GM23338 (cell line): ENCODE results near the gene ITLN1. TPM values are rescaled to one million over a fixed set of nuclear protein-coding genes. Genes with fewer than 3 reads are reported as not detected.

Experiments
- ATAC-seq: fragments of 200-7000 bp; cut with Tn5 transposase; 3 replicates; pipeline ENCODE4 v1.9.1; 2020
- DNase-seq: peaks from one replicate; pipeline ENCODE4 v3.0.0-alpha.2; 2015; ENCODE audit warnings: low spot score
- H2AFZ ChIP-seq: fragments of 200-600 bp; sonication (generic); 2 replicates; pipeline ENCODE4 v1.8.0; 2016; ENCODE audit warnings: antibody characterized with exemption, mild to moderate bottlenecking, moderate library complexity
- H3F3A ChIP-seq: fragments of 200-600 bp; sonication (generic); replicated peaks from 2 replicates; pipeline ENCODE4 v1.8.0; 2017; ENCODE audit warnings: antibody characterized with exemption, mixed run types, low read depth
- H3K27ac ChIP-seq: fragments of 200-600 bp; sonication (generic); 2 replicates; pipeline ENCODE4 v1.6.1; 2016; ENCODE audit warnings: low read depth
- H3K27me3 ChIP-seq: fragments of 200-600 bp; sonication (generic); 2 replicates; pipeline ENCODE4 v1.8.0; 2016; ENCODE audit warnings: mild to moderate bottlenecking, mixed run types, moderate library complexity; ENCODE audit not compliant: insufficient read depth
- H3K36me3 ChIP-seq: fragments of 200-600 bp; sonication (generic); 2 replicates; pipeline ENCODE4 v1.8.0; 2016; ENCODE audit warnings: mild to moderate bottlenecking; ENCODE audit not compliant: insufficient read depth
- H3K4me1 ChIP-seq: fragments of 200-600 bp; sonication (generic); 2 replicates; pipeline ENCODE4 v1.8.0; 2016; ENCODE audit warnings: mild to moderate bottlenecking, moderate library complexity; ENCODE audit not compliant: insufficient read depth
- H3K4me2 ChIP-seq: fragments of 200-600 bp; sonication (generic); 2 replicates; pipeline ENCODE4 v1.7.1; 2017; ENCODE audit warnings: mixed run types
- H3K4me3 ChIP-seq: fragments of 200-600 bp; sonication (generic); 2 replicates; pipeline ENCODE4 v1.6.1; 2016; ENCODE audit warnings: mixed run types
- H3K79me2 ChIP-seq: fragments of 200-600 bp; sonication (generic); replicated peaks from 2 replicates; pipeline ENCODE4 v1.8.0; 2017; ENCODE audit warnings: mild to moderate bottlenecking; ENCODE audit not compliant: insufficient read depth
- H3K9me2 ChIP-seq: fragments of 200-600 bp; sonication (generic); 2 replicates; pipeline ENCODE4 v1.8.0; 2017; ENCODE audit not compliant: insufficient read depth
- H4K20me1 ChIP-seq: fragments of 200-600 bp; sonication (generic); replicated peaks from 2 replicates; pipeline ENCODE4 v1.8.0; 2017; ENCODE audit warnings: mild to moderate bottlenecking; ENCODE audit not compliant: insufficient read depth
- H3K27ac Mint-ChIP-seq: 2 replicates; pipeline ENCODE4 v1.8.0; 2020; ENCODE audit warnings: inconsistent platforms, mild to moderate bottlenecking, moderate library complexity, mixed read lengths
- H3K27me3 Mint-ChIP-seq: 3 replicates; pipeline ENCODE4 v1.8.0; 2022; ENCODE audit warnings: low read depth, mild to moderate bottlenecking, moderate library complexity, mixed read lengths, inconsistent platforms; ENCODE audit not compliant: insufficient read depth, poor library complexity
- H3K36me3 Mint-ChIP-seq: 3 replicates; pipeline ENCODE4 v1.8.0; 2021; ENCODE audit warnings: low read depth, mild to moderate bottlenecking, inconsistent platforms, moderate library complexity, mixed read lengths
- H3K4me1 Mint-ChIP-seq: 3 replicates; pipeline ENCODE4 v1.8.0; 2020; ENCODE audit warnings: mild to moderate bottlenecking, inconsistent platforms, mixed read lengths
- H3K4me3 Mint-ChIP-seq: 3 replicates; pipeline ENCODE4 v1.8.0; 2021; ENCODE audit warnings: moderate library complexity, mild to moderate bottlenecking, inconsistent platforms, mixed read lengths
- H3K9me3 Mint-ChIP-seq: 3 replicates; pipeline ENCODE4 v1.8.0; 2020; ENCODE audit warnings: moderate library complexity, mild to moderate bottlenecking, inconsistent platforms, mixed read lengths
- CREB1 ChIP-seq: fragments of 250-450 bp; sonication (Bioruptor Pico); IDR thresholded peaks from 2 replicates; pipeline ENCODE4 v1.5.0; 2020; ENCODE audit warnings: low read depth, mild to moderate bottlenecking, moderate library complexity
- EZH2 ChIP-seq: fragments of 200-600 bp; sonication (generic); IDR thresholded peaks from one replicate; pipeline ENCODE4 v1.8.0; 2017; ENCODE audit warnings: antibody characterized with exemption, mild to moderate bottlenecking, low read depth; ENCODE audit not compliant: unreplicated experiment
- EZH2phosphoT487 ChIP-seq: fragments of 200-600 bp; sonication (generic); IDR thresholded peaks from one replicate; pipeline ENCODE4 v1.8.1; 2018; ENCODE audit warnings: antibody characterized with exemption; ENCODE audit not compliant: unreplicated experiment
- JUNB ChIP-seq: IDR thresholded peaks from one replicate; pipeline ENCODE4 v1.6.1; 2016; ENCODE audit warnings: antibody characterized with exemption; ENCODE audit not compliant: unreplicated experiment
- NANOG ChIP-seq: IDR thresholded peaks from 2 replicates; pipeline ENCODE4 v1.6.1; 2016; ENCODE audit warnings: antibody characterized with exemption, borderline replicate concordance
- POLR2AphosphoS5 ChIP-seq: IDR thresholded peaks from 2 replicates; pipeline ENCODE4 v1.6.1; 2016; ENCODE audit warnings: antibody characterized with exemption, low read depth
- STAT1 ChIP-seq: IDR thresholded peaks from one replicate; pipeline ENCODE4 v1.6.1; 2016; ENCODE audit warnings: antibody characterized with exemption; ENCODE audit not compliant: unreplicated experiment
- ZNF114 ChIP-seq: fragments of 250-450 bp; sonication (Bioruptor Pico); IDR thresholded peaks from 2 replicates; pipeline ENCODE4 v1.5.0; 2020; ENCODE audit warnings: mild to moderate bottlenecking, moderate library complexity
- ZNF331 ChIP-seq: fragments of 250-450 bp; sonication (Bioruptor Pico); IDR thresholded peaks from 2 replicates; pipeline ENCODE4 v1.5.0; 2020; ENCODE audit warnings: low read depth, mild to moderate bottlenecking, moderate library complexity
- polyA plus RNA-seq: library from polyadenylated mRNA; unstranded; fragments of >200 nt; fragmentation: Nextera tagmentation; extraction: Ambion mirVana; gene quantifications from 2 replicates; pipeline ENCODE4 v1.2.1, GENCODE V29; 2016
- total RNA-seq: library from RNA; depleted of rRNA; stranded (reverse); fragments of >200 nt; shearing (Covaris generic); gene quantifications from 2 replicates; pipeline ENCODE4 v1.2.3, GENCODE V29; 2014
- TF ChIP-seq, protein P1 (sequence below), 2 experiments: fragments of 200-600 bp in 1 of 2; sonication (generic) in 1 of 2; conservative IDR thresholded peaks; 2 replicates each; pipeline versions ENCODE4 v1.5.1 to v1.6.1; 2016 to 2017; ENCODE audit warnings: antibody characterized with exemption in 2 of 2, low read depth in 2 of 2, mild to moderate bottlenecking in 2 of 2, moderate library complexity in 1 of 2
- TF ChIP-seq, protein P2 (sequence below): IDR thresholded peaks from one replicate; pipeline ENCODE4 v1.6.1; 2018; ENCODE audit warnings: antibody characterized with exemption; ENCODE audit not compliant: unreplicated experiment
- TF ChIP-seq, protein P3 (sequence below): IDR thresholded peaks from 2 replicates; pipeline ENCODE4 v1.6.1; 2016; ENCODE audit warnings: antibody characterized with exemption
- TF ChIP-seq, protein P4 (sequence below): fragments of 250-450 bp; sonication (Bioruptor Pico); IDR thresholded peaks from 2 replicates; pipeline ENCODE4 v1.5.0; 2020; ENCODE audit warnings: mild to moderate bottlenecking, moderate library complexity

ITLN1 gene
- total and polyA plus RNA-seq, 2 experiments from 2014 or later, result not detected

DNA sequence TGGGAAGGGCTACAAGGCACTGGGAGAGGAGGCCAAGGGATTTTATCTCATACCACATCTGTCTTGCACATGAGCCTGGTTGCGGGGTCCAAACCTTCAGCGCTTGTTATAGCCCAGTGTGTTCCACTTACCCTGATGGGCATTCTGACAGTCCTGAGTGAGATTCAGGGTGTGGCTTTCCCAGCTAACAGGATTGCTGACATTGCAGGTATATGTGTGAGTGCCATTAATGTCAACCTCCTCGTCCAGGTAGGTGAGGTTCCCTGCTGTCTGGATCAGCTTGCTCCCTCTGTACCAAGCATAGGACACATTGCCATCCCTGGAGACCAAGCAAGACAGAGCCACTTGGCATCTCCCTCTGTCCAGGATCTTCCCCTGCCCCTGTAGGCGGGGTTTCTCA lies 43.9 kb downstream of the ITLN1 start (continued):
- TF ChIP-seq EZH2phosphoT487 (no peak), JUNB (no peak), POLR2AphosphoS5 (no peak), STAT1 (no peak), NANOG (no peak), ZNF114 (CRISPR knock-in tag) (no peak)

DNA sequence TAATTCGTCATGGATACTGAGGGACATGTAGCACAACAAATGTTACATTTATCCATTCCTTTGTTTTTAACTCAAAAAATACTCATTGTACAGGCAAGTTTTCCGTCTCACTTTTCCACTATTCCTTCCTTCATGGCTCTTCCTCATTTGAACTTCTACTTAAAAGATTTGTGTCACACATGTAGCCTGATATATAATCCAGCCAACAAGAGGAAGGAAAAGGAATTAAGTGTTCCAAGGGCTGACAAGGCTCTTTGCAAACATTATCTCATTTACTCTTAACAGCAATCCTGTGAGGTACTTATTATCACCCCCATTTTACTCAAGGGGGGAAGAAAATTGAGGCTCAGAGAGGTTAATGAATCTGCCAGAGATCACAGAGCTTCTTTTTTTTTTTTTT lies 45.2 kb downstream of the ITLN1 start:
- H3F3A ChIP-seq, result no peaks in the 10 kb centered on the region
- H4K20me1 ChIP-seq, result no peaks in the 10 kb centered on the region
- DNase-seq (no peak), ATAC-seq (no peak)
- H3K27ac ChIP-seq, result no peak overlapping the region
- Mint-ChIP-seq H3K4me3 (no peak overlapping the region), H3K27me3 (peaks cover 2% of the 10 kb centered on the region), H3K9me3 (no peaks in the 10 kb centered on the region), H3K4me1 (peaks cover 8% of the 10 kb centered on the region), H3K27ac (no peak overlapping the region), H3K36me3 (no peaks in the 10 kb centered on the region)
- H3K79me2 ChIP-seq, result no peaks in the 10 kb centered on the region
- H3K4me3 ChIP-seq, result no peak overlapping the region
- peaks cover 6% of the 10 kb centered on the region for H3K4me1 ChIP-seq
- no peaks in the 10 kb centered on the region for H3K9me2 ChIP-seq
- H2AFZ ChIP-seq, result no peak overlapping the region
- H3K4me2 ChIP-seq, result no peak overlapping the region
- H3K36me3 ChIP-seq, result no peaks in the 10 kb centered on the region
- TF ChIP-seq, protein P1, sequence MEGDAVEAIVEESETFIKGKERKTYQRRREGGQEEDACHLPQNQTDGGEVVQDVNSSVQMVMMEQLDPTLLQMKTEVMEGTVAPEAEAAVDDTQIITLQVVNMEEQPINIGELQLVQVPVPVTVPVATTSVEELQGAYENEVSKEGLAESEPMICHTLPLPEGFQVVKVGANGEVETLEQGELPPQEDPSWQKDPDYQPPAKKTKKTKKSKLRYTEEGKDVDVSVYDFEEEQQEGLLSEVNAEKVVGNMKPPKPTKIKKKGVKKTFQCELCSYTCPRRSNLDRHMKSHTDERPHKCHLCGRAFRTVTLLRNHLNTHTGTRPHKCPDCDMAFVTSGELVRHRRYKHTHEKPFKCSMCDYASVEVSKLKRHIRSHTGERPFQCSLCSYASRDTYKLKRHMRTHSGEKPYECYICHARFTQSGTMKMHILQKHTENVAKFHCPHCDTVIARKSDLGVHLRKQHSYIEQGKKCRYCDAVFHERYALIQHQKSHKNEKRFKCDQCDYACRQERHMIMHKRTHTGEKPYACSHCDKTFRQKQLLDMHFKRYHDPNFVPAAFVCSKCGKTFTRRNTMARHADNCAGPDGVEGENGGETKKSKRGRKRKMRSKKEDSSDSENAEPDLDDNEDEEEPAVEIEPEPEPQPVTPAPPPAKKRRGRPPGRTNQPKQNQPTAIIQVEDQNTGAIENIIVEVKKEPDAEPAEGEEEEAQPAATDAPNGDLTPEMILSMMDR (conservative IDR thresholded peaks at IDR 0.05; ENCODE audit: low read depth in 2 of 2), result no peak
- TF ChIP-seq EZH2 (no peak), STAT1 (no peak), ZNF114 (CRISPR knock-in tag) (no peak), JUNB (no peak), POLR2AphosphoS5 (no peak), ZNF331 (CRISPR knock-in tag) (no peak), CREB1 (CRISPR knock-in tag) (no peak), EZH2phosphoT487 (no peak), NANOG (no peak)
- TF ChIP-seq, protein P2, sequence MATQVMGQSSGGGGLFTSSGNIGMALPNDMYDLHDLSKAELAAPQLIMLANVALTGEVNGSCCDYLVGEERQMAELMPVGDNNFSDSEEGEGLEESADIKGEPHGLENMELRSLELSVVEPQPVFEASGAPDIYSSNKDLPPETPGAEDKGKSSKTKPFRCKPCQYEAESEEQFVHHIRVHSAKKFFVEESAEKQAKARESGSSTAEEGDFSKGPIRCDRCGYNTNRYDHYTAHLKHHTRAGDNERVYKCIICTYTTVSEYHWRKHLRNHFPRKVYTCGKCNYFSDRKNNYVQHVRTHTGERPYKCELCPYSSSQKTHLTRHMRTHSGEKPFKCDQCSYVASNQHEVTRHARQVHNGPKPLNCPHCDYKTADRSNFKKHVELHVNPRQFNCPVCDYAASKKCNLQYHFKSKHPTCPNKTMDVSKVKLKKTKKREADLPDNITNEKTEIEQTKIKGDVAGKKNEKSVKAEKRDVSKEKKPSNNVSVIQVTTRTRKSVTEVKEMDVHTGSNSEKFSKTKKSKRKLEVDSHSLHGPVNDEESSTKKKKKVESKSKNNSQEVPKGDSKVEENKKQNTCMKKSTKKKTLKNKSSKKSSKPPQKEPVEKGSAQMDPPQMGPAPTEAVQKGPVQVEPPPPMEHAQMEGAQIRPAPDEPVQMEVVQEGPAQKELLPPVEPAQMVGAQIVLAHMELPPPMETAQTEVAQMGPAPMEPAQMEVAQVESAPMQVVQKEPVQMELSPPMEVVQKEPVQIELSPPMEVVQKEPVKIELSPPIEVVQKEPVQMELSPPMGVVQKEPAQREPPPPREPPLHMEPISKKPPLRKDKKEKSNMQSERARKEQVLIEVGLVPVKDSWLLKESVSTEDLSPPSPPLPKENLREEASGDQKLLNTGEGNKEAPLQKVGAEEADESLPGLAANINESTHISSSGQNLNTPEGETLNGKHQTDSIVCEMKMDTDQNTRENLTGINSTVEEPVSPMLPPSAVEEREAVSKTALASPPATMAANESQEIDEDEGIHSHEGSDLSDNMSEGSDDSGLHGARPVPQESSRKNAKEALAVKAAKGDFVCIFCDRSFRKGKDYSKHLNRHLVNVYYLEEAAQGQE, result no peak
- TF ChIP-seq, protein P3, sequence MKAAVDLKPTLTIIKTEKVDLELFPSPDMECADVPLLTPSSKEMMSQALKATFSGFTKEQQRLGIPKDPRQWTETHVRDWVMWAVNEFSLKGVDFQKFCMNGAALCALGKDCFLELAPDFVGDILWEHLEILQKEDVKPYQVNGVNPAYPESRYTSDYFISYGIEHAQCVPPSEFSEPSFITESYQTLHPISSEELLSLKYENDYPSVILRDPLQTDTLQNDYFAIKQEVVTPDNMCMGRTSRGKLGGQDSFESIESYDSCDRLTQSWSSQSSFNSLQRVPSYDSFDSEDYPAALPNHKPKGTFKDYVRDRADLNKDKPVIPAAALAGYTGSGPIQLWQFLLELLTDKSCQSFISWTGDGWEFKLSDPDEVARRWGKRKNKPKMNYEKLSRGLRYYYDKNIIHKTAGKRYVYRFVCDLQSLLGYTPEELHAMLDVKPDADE, result no peak
- TF ChIP-seq, protein P4, sequence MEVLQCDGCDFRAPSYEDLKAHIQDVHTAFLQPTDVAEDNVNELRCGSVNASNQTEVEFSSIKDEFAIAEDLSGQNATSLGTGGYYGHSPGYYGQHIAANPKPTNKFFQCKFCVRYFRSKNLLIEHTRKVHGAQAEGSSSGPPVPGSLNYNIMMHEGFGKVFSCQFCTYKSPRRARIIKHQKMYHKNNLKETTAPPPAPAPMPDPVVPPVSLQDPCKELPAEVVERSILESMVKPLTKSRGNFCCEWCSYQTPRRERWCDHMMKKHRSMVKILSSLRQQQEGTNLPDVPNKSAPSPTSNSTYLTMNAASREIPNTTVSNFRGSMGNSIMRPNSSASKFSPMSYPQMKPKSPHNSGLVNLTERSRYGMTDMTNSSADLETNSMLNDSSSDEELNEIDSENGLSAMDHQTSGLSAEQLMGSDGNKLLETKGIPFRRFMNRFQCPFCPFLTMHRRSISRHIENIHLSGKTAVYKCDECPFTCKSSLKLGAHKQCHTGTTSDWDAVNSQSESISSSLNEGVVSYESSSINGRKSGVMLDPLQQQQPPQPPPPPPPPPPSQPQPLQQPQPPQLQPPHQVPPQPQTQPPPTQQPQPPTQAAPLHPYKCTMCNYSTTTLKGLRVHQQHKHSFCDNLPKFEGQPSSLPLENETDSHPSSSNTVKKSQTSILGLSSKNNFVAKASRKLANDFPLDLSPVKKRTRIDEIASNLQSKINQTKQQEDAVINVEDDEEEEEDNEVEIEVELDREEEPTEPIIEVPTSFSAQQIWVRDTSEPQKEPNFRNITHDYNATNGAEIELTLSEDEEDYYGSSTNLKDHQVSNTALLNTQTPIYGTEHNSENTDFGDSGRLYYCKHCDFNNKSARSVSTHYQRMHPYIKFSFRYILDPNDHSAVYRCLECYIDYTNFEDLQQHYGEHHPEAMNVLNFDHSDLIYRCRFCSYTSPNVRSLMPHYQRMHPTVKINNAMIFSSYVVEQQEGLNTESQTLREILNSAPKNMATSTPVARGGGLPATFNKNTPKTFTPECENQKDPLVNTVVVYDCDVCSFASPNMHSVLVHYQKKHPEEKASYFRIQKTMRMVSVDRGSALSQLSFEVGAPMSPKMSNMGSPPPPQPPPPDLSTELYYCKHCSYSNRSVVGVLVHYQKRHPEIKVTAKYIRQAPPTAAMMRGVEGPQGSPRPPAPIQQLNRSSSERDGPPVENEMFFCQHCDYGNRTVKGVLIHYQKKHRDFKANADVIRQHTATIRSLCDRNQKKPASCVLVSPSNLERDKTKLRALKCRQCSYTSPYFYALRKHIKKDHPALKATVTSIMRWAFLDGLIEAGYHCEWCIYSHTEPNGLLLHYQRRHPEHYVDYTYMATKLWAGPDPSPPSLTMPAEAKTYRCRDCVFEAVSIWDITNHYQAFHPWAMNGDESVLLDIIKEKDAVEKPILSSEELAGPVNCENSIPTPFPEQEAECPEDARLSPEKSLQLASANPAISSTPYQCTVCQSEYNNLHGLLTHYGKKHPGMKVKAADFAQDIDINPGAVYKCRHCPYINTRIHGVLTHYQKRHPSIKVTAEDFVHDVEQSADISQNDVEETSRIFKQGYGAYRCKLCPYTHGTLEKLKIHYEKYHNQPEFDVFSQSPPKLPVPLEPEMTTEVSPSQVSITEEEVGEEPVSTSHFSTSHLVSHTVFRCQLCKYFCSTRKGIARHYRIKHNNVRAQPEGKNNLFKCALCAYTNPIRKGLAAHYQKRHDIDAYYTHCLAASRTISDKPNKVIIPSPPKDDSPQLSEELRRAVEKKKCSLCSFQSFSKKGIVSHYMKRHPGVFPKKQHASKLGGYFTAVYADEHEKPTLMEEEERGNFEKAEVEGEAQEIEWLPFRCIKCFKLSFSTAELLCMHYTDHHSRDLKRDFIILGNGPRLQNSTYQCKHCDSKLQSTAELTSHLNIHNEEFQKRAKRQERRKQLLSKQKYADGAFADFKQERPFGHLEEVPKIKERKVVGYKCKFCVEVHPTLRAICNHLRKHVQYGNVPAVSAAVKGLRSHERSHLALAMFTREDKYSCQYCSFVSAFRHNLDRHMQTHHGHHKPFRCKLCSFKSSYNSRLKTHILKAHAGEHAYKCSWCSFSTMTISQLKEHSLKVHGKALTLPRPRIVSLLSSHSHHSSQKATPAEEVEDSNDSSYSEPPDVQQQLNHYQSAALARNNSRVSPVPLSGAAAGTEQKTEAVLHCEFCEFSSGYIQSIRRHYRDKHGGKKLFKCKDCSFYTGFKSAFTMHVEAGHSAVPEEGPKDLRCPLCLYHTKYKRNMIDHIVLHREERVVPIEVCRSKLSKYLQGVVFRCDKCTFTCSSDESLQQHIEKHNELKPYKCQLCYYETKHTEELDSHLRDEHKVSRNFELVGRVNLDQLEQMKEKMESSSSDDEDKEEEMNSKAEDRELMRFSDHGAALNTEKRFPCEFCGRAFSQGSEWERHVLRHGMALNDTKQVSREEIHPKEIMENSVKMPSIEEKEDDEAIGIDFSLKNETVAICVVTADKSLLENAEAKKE (CRISPR knock-in tag), result no peak
- no peaks in the 10 kb centered on the region for H3K27me3 ChIP-seq
